HUES48 (cell line): Measurements from ENCODE around the gene TRMT61A.
"Not testable (repeated sequence)": the region's sequence is repeated elsewhere in the genome, so short reads cannot be mapped to it uniquely, and the experiment has no call there.

Source experiments
- H3K27ac ChIP-seq: one replicate; pipeline ENCODE4 v1.7.0; 2013; ENCODE audit warnings: low read depth, low read length, inconsistent platforms
- H3K27me3 ChIP-seq: 2 replicates; pipeline ENCODE4 v1.6.1; 2013; ENCODE audit warnings: mild to moderate bottlenecking, low read length; ENCODE audit not compliant: control insufficient read depth, insufficient read depth
- H3K36me3 ChIP-seq: 2 replicates; pipeline ENCODE4 v1.6.1; 2013; ENCODE audit warnings: low read length; ENCODE audit not compliant: control insufficient read depth, insufficient read depth
- H3K4me1 ChIP-seq: 2 replicates; pipeline ENCODE4 v1.6.1; 2013; ENCODE audit warnings: mild to moderate bottlenecking, low read length; ENCODE audit not compliant: control insufficient read depth, insufficient read depth
- H3K4me3 ChIP-seq: 2 replicates; pipeline ENCODE4 v1.5.1; 2013; ENCODE audit warnings: mild to moderate bottlenecking, low read depth, low read length
- H3K9ac ChIP-seq: 2 replicates; pipeline ENCODE4 v1.6.1; 2013; ENCODE audit warnings: mild to moderate bottlenecking, low read depth, low read length, moderate library complexity
- H3K9me3 ChIP-seq: 2 replicates; pipeline ENCODE4 v1.6.1; 2013; ENCODE audit warnings: low read length; ENCODE audit not compliant: control insufficient read depth, insufficient read depth

TRMT61A gene

DNA sequence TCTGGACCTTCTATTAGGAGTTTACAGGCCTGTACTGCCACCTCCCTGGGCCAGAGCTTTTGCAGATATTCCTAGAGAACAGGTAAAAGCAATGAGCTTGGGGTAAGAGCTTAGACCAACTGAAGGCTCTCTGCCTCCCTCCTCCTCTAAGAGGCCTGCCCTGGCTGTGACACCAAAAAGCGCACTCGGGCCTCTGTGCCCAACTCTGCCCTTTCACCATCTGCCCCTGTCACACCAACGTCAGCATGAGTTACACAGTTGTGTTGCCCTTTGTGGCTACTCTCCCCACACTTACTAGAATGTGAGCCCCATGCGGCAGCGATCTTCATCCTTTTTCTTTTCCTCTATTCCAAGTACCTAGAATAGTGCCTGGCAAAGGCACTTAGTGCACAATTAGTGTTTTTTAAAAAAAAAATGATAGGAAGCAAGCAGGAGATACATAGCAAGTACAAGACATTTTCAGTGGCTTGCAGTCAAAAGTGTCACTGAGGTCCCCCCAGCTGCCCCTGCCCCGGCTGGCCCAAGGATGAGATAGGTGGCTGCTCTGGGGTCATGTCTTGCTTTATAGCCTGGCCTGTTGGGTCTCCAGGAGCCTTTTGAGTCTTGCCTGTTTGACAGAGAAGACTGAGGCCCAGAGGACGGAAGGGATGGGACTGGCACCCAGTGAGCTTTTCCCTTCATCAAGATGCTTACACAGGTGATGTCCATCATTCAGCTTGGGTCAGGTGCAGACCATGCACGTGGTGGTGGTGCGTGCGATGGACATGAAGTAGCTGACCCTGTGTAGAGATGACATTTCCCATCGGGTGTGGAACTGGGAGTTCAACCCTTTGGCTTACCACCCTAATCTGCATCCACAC lies 18.9 kb upstream of the TRMT61A start:
- Histone ChIP-seq H3K4me1 (no peaks in the 10 kb centered on the region), H3K36me3 (peaks cover 38% of the 10 kb centered on the region), H3K9me3 (no peaks in the 10 kb centered on the region), H3K27me3 (no peaks in the 10 kb centered on the region), H3K27ac (no peak overlapping the region), H3K9ac (no peak overlapping the region), H3K4me3 (no peak overlapping the region)

DNA sequence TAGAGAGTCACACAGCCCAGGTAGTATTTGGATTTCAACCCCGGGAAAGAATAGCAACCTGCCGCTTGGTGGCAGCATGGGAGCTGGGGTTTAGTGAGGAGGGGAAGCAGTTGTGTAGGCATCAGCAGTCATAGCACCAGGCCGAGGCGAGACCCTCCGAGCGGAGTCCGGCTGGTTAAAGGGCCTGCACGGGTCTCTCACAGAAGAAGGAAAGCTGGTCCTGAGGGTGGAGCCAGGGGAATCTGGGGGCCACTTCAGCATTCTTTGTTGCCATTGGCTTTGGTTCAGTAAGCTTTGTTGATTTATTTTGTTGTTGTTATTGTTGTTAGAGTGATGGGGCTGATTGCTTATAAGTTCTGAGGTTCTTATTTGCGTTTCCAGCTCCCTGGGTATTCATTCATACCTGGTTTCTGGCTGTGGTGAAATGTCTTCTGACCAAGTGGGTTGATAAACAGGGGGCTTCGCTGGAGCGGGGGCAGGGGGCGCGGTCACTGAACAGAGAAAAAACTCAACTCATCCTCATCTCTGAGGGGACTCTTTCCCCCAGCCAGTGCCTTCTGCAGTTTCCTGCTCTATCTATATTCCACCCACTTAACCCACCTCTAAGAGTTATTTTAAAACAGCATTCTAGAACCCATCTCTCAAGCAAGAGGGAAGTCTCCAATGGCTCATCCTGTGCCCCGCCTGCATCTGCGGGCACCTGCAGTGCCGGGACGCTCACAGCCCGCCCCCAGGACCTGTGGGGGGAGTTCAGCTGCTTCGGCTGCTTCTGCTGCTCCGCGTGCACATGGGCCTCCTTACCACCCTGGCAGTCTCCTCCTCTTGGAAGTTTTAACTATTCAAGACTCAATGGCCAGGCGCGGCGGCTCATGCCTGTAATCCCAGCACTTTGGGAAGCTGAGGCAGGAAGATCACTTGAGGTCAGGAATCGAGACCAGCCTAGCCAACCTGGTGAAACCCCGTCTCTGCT lies 18.0 kb upstream of the TRMT61A start:
- Histone ChIP-seq H3K4me3 (no peak overlapping the region), H3K9me3 (no peaks in the 10 kb centered on the region), H3K4me1 (no peaks in the 10 kb centered on the region), H3K9ac (no peak overlapping the region), H3K36me3 (peaks cover 31% of the 10 kb centered on the region), H3K27ac (no peak overlapping the region), H3K27me3 (no peaks in the 10 kb centered on the region)

DNA sequence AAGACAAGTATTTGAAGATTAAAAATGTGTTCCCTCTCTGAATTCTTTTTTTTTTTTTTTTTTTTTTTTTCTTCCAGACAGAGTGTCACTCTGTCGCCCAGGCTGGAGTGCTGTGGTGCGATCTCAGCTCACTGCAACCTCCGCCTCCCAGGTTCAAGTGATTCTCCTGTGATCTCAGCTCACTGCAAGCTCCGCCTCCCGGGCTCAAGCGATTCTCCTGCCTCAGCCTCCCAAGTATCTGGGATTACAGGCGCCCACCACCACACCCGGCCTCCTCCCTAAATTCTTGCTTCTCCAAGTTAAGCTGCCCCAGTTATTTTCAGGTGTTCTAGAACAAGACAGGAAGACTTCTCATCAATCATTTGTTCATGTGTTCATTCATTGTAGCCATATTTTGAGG lies 16.8 kb upstream of the TRMT61A start:
- not testable (repeated sequence) for H3K4me1 ChIP-seq, H3K9ac ChIP-seq, H3K9me3 ChIP-seq, H3K4me3 ChIP-seq, H3K27me3 ChIP-seq, H3K27ac ChIP-seq
- peaks cover 26% of the 10 kb centered on the region for H3K36me3 ChIP-seq

DNA sequence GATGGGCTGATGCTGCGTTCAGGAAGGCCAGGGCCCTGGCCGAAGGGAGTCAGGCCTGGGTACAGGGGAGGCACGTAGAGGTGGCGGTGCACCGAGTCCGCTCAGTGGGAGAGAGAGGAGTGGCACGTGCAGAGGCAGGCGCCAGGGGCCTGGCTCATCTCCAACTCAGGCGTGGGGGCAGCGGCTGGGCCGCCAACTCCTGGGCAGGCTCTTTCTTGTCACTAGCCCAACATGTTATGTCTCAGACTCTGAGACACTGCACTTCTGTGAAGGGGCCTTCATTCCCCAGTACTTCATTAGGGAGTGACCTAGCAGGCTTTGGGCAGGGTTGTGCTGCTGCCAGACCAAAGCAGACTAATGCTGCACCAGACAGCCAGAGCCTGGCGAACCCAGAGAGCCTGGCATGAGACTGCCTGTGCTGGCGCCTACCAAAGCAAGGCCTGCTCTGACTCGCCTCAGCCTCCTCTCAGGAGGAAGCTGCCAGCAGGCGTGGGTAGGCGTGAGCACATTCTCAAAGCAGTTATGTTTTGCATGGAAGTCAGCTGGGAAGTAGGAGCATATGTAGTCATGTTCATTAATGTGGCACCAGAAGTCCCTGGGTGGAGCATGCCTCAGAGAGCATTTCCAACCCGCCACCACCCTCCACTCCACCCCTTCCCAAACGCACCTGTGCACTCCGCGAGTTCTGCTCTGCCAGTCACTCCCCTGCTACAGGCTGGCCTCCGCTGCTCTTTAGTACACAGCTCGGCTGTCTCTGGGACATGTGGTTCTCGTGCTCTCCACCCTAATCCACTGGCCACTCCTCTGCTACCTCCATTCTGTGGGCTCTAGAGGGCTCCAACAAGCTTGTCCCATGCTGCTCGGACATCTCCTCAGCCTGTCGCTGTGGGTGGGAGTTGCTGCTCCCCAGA lies 16.0 kb upstream of the TRMT61A start:
- Histone ChIP-seq H3K27me3 (no peaks in the 10 kb centered on the region), H3K9ac (no peak overlapping the region), H3K9me3 (no peaks in the 10 kb centered on the region), H3K36me3 (peaks cover 18% of the 10 kb centered on the region), H3K4me1 (peaks cover 3% of the 10 kb centered on the region; the same call in 1 of the 2 replicates), H3K27ac (no peak overlapping the region), H3K4me3 (no peak overlapping the region)

DNA sequence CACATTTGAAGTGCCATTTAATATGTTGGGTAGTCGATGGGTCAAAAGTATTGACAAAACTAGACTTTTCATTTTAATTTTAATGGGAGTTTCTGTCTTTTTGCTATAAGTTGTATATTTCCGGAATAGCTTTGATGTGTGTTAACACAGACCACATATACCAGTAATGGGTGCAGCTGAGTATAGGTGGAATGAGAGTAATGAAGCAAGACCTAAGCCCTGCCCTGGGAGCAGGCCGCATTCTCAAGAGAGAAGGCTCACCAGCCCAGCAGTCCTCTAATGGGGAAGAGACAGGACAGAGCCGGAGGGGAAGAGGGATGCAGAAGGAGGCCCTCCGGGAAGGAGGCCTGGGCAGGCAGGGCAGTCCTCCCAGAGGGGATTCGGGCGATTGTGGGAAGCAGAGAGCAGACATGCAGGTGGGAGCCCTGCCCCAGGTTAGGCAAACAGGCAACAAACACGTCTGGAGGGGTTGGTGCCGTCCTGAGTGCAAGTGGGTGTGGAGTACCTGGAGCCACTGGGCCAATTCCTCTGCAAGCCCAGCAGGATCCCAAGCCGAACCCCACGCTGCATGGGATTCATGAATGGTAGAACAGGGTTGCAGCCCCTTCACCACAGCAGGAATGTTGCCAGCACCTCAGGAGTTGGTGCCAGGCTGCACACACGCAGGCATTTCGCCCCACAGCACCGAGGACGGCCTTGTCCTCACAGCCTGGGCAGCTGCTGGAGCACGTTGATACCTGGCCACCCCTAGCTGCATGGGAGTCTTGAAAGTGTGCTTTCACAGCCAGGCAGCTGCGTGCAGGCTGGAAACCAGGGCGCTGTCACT lies 14.2 kb upstream of the TRMT61A start:
- Histone ChIP-seq H3K9me3 (no peaks in the 10 kb centered on the region), H3K4me1 (peaks cover 18% of the 10 kb centered on the region; the same call in 1 of the 2 replicates), H3K27ac (no peak overlapping the region), H3K9ac (no peak overlapping the region), H3K27me3 (no peaks in the 10 kb centered on the region), H3K36me3 (peaks cover 14% of the 10 kb centered on the region), H3K4me3 (no peak overlapping the region)

DNA sequence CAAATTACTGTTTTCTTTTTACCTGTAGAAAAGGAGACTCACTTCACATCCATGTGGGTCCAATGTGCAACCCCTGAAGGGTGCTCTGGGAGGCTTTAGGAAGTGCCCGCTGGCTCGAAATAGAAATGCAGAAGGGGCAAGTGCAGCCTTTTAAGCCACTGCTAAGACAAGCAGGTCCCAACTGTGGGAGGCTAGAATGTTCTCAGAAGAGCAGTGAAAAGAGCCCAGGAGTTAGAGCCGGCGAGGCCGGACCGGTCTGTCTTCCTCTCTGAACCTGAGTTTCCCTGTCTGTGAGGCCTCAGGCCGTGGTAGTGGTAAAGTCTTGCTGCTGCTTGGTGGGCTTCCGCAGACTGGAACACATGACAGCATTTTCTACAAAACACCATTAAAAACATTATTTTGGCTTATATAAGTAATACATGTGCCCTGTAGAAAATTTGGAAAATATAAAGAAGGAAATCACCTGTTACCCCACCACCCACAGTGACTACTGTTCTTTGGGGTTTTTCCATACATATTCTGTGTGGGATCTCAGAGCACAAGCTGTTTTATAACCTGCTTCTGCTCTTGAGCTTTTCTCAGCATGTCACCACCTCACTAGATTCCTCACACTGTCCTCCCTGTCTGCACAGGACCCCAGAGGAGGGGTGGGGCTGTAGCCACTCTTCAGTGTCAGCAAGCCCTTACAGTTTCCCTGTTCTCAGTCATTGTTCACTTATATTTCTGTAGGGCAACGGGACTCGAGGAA lies 12.4 kb upstream of the TRMT61A start:
- Histone ChIP-seq H3K36me3 (peaks cover 19% of the 10 kb centered on the region), H3K4me3 (no peak overlapping the region), H3K9me3 (no peaks in the 10 kb centered on the region), H3K27me3 (no peaks in the 10 kb centered on the region), H3K27ac (peak overlapping the region; percentile 24), H3K9ac (no peak overlapping the region), H3K4me1 (peaks cover 23% of the 10 kb centered on the region; the same call in 1 of the 2 replicates)

DNA sequence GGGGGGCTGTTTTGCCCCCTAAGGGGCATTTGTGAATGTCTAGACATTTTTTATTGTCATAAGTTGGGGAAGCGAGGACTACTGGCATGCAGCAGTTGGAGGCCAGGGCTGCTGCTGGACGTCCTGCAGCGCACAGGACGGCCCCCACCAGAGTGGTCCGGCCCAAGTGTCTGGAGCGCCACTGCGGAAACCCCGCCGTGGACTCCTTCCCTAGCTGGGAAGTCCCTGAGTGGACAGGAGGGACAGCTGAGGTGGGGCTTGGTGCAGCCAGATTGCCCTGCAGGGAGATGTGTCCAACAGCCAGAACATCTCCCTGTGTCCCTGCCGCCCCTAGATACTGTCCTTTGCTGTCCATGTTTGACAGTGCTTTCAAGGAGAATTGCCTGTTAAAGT lies 11.8 kb upstream of the TRMT61A start:
- H3K4me3 ChIP-seq, result no peak overlapping the region
- H3K9me3 ChIP-seq, result no peaks in the 10 kb centered on the region
- no peak overlapping the region for H3K27ac ChIP-seq
- no peaks in the 10 kb centered on the region for H3K27me3 ChIP-seq
- H3K9ac ChIP-seq, result no peak overlapping the region
- peaks cover 18% of the 10 kb centered on the region for H3K36me3 ChIP-seq
- peaks cover 23% of the 10 kb centered on the region; the same call in 1 of the 2 replicates for H3K4me1 ChIP-seq

DNA sequence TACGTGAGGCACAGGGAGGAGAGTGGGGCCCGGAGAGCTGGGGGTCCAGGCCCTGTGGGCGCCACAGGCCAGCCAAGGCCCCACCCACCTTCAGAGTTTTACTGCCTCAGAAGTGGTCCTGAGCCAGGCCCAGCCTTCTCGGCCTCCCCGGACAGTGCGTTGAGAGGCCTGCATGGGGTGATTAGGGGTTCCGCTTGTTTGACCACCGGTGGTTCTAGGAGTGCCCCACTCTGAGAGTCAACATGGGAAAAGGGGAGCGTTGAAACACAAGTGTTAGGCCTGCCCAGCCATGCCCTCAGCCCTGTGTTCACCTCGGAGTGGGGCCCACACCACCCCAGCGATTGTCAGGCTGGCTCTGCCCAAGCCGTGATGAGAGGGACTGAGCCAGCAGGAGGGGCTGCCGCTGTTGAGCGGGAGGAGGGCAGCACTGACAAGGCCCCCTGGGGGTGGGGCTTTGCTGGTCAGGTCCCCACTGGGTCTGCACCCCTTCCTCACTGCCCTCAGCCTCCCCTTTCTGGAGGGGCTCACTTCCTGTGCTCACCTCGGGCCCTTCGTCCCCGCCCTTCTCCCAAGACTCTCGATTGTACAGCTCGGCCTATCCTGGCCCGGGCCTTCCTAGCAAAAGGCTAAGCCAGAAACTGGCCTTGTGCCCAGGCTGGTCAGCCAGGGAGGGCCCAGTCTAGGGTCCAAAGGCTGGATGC lies 11.1 kb upstream of the TRMT61A start:
- peaks cover 18% of the 10 kb centered on the region for H3K36me3 ChIP-seq
- H3K9ac ChIP-seq, result no peak overlapping the region
- H3K4me3 ChIP-seq, result no peak overlapping the region
- H3K9me3 ChIP-seq, result no peaks in the 10 kb centered on the region
- H3K4me1 ChIP-seq, result peaks cover 23% of the 10 kb centered on the region; the same call in 1 of the 2 replicates
- peak overlapping the region; percentile 47 for H3K27ac ChIP-seq
- H3K27me3 ChIP-seq, result peaks cover under 1% of the 10 kb centered on the region; the same call in 1 of the 2 replicates

DNA sequence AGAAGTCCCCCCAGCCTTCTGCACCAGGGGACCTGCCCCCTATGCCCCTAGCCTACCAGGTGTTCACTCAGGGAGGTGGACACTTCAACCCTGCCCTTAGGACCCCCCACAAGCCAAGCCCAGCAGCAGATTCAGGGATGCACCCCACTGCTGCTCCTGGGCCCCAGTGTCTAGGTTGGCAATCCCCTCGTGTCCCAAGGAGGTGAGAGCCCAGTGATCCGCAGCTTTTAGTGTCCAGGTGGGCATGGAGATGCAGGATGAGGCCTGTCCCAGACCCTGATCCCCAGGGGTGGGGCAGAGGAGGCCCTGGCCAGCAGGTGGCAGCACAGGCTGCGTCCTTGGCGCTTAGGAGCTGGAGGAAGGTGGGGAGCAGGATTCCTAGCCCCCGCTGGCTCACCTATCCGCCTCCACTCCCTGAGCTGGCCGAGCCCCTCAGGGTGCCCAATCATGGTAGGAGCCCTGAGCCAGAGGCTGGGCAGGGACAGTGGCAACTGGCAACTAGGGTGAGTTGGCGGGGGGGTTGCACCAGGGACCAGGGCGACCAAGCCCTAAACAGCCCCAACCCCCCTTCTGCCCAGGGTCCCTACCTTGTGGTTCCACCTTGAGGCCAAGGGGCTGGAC lies 10.5 kb upstream of the TRMT61A start:
- no peak overlapping the region for H3K9ac ChIP-seq
- H3K27ac ChIP-seq, result peak overlapping the region; percentile 47
- no peak overlapping the region for H3K4me3 ChIP-seq
- H3K9me3 ChIP-seq, result no peaks in the 10 kb centered on the region
- H3K36me3 ChIP-seq, result peaks cover 18% of the 10 kb centered on the region
- peaks cover 23% of the 10 kb centered on the region; the same call in 1 of the 2 replicates for H3K4me1 ChIP-seq
- peaks cover 7% of the 10 kb centered on the region for H3K27me3 ChIP-seq
